Endometrial microvascular endothelial cells (primary cell): ENCODE data around the gene CSH1. TPM values are rescaled to one million over a fixed set of nuclear protein-coding genes. Genes with fewer than 3 reads are reported as not detected.
"Not testable (repeated sequence)": the region's sequence is repeated elsewhere in the genome, so short reads cannot be mapped to it uniquely, and the experiment has no call there.

Experiments
- in situ Hi-C: cut with HindIII; loops from 2 replicates; pipeline ENCODE4 v1.10.0; 2017; ENCODE audit warnings: low sequenced_read_pairs, low pct_unique_long_range_greater_than_20kb; ENCODE audit errors: inconsistent ontology term
- total RNA-seq: library from RNA; depleted of rRNA; stranded (reverse); fragments of >200 nt; gene quantifications from one replicate; pipeline ENCODE4 v1.2.3, GENCODE V29; 2015; ENCODE audit errors: inconsistent ontology term

The CSH1 gene
- total RNA-seq, result not detected

DNA sequence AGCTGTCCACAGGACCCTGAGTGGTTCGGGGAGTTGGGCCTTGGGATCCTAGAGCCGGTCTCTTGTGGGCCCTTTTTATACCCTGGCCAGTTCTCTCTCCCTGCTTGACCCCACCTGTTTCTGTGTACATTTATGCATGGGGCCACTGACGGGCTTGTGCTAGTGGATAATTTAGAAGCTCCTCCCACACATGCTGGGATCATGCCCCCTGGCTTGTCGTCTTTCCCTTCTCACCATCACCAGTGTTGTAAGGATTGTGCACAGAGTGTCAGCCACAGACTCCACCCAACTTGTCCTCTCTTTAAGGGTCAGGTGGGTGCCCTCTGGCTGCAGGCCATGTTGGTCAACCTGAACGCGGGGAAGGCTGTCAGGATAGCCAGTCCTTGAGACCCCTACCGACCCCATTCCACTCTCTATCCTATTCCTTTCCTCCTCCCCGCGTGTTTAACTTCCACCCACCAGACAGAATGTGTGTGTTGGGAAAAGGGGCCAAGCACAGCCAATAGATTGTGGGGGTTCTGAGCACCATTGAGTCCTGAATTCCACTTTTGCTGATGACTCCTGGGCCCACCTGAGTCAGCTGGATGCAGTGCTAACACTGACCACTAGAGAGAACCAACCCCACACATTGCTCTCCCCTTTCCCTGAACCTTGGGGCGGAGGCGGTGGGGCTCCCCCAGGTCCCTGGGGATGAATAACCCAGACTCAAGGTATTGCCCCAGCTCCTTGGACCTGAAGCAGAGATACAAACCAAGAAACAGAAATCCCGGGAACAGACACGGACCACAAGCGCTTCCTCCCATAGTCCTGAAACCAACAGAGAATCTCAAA lies at the start of gene CSH1:
CSH1 (minus strand) TSS at position 51 of the 831 bp plus-strand sequence. CDS start 63 bp downstream, outside the sequence.
- in situ Hi-C loops, result not testable (repeated sequence)

DNA sequence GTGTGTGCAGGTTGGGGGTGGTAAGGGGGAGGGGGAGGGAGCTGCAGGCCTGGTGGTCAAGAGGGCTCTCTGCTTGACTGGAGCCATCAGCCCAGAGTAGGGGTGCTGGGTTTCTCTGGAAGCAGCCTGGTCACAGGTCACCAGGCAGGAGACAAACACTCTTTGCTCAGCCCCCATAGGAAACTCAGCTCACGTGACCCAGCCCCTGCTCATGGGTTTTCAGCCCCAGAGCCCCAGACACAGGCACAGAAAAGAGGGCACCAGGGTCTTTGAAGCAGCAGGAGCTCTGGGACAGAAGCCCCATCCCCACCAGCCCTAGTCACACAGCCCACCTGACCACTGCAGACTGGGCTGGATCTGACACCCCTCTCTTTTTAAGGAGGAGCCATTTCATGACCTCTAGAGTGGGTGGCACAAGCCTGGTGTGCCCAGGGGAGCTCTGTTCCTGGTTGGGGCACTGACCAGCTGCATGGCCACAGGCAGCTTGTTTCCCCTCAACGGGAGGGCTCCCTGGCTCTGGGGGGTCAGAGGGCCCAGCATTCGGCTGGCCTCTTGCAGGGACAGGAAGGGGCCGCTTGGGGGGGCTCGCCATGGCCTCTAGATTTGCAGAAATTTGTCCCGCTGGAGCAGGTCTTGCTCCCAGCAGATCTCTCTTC lies 49.5 kb upstream of the CSH1 start:
- in situ Hi-C loops, result no loop called here

DNA sequence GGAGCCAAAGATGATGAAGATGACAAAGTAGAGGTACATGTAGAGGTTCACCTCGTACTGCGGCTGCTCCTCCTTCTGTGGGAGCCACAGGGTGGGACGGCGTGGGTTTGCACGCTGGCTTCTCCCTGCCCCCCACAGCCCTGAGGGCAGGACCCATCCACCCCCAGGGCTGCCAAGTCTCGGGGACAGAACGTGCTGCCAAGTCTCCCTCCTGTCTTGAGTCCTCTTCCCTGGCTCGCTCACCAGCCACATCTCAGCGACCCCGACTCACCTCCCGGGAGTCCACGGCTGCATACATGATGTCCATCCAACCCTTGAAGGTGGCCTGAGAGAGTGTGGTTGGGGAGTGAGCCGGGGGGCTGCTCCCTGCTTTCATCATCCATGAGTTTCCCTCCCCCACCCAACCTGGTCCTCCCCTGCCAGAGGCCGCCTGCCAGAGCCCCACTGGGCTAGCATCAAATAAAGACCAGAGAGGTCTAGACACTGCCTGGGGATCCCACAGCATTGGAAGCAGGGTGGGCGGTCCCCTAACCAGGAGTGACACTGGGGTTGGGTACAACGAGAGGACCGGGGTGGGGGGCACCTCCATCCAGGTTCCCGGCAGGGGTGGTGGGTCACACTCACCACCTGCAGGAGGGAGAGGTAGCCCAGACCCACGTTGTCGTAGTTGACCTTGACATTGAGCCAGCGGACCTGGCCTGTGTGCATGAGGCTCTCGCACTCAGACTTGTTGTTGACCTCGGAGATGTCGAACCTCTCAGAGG lies 48.5 kb upstream of the CSH1 start:
- in situ Hi-C loops, result no loop called here

DNA sequence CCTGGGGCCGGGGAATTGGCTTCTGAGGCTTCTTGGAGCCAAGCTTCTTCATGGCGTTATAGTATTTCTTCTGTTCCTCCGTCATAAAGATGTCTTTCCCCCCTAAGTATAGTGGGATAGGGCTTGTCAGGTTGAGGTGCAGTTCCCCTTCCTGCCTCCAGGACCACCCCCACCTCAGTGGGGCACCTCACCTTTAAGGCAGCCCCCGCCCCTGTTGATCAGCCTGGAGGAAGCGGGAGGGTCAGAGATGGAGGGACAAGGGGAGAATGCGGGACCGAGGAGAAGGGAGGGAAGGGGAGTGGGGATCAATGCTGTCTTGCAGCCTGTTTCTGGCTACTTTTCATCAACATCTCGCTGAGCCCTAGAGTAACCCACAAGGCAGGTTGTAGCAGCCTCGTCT lies 47.4 kb upstream of the CSH1 start:
- in situ Hi-C loops, result no loop called here

DNA sequence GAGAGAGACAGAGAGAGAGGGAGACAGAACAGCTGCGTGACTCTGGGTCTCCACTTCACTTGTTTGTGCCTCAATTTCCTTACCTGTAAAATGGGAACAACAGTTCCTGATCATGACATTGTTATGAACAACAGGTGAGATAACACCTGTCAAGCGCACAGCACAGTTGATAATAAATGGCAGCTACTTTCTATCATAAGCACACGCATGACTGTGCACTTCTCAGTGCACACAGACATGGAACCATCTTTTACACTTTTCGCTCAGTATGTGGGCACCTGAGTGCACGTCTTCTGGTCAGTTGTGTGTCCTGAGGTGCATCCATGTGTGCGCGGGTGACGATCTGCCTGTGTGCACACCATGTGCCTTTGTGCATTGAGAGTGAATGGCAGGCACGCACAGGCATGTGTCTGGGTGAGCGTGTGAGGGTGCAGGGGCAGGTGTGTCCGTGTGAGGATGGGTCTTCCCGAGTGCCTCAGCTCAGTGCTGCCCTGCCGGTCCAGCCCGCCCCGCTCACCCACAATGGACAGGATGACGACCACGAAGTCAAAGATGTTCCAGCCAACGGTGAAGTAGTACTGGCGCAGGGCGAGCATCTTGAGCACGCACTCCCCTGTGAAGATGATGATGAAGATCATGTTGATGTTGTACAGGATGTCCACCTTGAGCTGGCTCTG lies 46.1 kb upstream of the CSH1 start:
- in situ Hi-C loops, result no loop called here

DNA sequence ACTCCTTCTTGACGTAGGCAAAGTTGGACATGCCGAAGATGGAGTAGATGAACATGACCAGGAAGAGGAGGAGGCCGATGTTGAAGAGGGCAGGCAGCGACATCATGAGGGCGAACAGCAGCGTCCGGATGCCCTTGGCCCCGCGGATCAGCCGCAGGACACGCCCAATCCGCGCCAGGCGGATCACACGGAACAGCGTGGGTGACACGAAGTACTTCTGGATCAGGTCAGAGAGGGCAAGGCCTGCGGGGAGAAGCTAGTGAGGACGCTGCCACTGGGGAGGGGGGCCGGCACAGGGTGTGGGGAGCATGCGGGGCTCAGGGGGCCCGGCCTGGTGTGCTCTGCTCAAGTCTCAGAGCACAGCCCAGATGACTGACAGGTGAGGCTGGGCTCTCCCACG lies 45.4 kb upstream of the CSH1 start:
- in situ Hi-C loops, result no loop called here

DNA sequence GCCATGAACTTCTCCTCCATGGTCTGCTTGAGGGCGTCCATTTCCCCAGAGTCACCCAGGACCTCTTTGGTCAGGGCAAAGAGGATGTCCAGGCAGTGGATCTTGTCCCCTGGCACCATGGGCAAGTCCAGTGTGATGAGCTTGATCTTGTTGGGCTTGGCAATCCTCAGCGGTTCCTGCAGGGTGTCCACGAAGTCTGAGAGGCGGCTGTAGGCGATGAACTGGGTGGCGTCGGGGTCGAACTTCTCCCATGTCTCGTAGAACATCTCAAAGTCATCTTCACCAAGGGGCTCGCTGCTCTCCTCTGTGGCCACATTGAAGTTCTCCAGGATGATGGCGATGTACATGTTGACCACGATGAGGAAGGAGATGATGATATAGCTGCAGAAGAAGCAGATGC lies 44.8 kb upstream of the CSH1 start:
- in situ Hi-C loops, result no loop called here

DNA sequence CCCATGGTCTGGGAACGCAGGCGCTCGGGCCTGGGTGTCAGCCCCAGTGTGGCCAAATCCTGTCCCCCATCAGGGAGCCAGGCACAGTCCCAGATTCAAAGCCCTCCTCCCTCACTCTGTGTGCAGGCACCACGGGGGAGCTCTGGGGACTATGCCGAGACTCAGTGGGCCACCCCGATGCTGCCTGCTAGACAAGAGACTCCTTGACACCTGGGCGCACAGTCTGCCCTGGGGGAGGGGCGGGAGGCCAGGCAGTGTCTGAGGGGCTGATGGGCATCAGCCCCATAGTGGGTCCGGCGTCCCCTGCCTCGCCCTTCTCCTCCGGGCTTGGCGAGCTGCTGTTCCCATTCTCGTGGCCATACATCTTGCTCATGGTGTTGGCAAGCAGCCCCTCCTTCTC lies 44.2 kb upstream of the CSH1 start:
- in situ Hi-C loops, result no loop called here

DNA sequence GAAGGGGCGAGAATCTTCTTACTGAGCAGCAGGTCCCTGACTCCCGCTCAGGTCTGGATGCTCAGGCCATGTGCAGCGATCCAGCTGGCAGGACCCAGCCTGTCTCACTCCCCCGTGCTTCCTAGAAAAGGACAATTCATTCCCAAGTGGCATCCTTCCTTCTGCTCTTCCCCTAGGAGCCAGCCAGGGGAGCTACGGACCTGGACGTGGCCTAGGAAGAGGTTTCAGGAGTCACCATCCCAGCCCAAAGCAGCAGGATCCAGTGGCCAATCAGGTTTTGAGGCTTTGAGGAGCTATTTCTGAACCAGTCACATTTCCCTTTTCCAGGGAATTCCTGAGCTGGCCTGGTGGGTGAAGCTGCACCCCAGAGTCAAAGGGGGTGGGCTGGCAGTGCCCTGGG lies 43.5 kb upstream of the CSH1 start:
- in situ Hi-C loops, result no loop called here

DNA sequence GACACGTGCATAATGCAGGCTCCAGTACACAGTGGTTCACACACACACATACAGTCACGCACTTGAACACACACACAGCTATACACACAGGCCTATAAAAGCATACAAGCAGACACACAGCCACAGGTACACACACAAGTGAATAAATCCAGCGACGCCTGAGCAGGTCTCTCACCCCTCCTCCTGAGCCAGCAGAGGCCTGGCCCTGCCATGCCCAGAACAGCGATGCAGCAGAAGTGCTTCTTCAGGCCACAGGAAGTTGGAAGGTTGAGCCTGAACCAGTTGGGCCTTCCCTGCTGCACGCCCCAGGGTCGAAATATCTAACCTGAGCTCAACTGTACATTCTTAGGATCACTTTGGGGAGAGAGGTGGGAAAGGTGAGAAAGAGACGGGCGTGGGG lies 43.0 kb upstream of the CSH1 start:
- in situ Hi-C loops, result no loop called here

DNA sequence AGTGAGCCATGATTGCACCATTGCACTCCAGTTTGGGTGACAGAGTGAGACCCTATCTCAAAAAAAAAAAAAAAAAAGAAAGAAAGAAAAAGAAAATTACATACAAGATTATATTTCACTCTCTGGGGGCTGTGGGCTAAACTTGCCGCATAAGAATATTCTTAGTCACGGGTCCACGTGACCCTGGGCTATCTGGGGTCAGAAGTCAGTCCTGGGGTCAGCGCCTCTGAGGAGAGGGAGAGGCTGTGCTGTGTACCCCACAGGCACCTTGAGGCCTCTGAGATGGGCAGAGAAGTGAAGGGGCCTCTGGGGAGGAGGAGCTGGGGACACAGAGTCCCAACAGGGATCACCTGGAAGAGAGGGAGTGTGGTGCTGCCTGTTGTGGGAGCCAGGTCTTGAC lies 41.5 kb upstream of the CSH1 start:
- in situ Hi-C loops, result no loop called here

DNA sequence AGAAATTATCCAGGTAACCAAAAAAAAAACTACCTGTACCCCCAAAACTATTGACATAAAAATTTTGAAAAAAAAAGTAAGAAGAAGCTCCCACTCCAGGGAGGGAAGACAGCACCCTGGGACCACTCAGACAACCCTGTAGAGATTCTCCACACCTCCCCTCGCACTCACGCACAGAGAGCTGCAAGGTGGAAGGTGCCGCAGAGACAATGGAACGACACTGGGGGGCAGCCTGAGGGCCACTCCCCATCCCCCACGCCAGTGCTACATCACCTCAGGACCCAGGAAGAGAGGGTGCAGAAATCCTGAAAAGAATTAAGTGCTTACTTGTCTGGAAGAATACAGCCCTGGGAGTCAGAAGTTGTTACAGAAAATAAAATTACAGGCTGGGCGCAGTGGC lies 40.9 kb upstream of the CSH1 start:
- in situ Hi-C loops, result no loop called here

DNA sequence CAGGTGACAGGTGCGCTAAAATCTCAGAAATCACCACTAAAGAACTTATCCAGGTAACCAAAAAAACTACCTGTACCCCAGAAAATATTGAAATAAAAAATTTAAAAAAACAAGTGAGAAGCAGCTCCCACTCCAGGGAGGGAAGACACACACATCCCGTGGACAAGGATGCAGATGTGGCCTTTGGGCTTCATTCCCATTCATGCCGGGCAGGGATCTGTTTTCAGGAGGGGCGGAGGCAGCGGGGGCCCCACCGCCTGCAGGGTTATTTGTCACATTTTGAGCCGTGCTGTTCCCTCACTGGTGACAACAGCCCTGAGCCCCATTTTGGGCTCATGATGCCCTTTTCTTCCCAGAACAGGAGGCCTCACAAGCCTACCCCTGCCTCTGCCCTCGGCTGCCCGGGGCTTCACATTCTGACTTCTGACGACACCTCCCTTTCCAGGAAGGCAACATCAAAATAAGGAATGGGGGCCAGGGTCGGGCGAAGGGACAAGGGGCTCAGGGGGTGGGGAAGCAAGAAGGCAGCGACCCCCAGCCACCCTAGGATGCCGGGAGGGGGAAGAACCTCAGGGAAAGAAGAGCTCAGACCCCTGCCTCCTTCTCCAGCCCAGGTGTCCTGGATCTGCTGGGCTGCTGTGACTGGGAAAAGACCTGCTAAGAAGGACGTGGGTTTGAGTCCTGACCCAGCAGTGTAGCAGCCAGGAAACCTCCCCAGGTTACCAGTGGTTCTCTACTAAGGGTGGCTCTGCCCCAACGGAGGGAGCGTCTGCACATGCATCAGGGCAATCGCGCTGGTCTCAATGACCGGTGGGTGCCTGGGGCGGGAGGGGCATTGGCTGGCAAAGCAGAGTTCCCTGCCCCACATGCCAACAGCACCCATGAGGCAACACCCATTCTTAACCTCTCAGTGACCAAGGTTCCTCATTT lies 38.1 kb upstream of the CSH1 start:
- in situ Hi-C loops, result no loop called here

DNA sequence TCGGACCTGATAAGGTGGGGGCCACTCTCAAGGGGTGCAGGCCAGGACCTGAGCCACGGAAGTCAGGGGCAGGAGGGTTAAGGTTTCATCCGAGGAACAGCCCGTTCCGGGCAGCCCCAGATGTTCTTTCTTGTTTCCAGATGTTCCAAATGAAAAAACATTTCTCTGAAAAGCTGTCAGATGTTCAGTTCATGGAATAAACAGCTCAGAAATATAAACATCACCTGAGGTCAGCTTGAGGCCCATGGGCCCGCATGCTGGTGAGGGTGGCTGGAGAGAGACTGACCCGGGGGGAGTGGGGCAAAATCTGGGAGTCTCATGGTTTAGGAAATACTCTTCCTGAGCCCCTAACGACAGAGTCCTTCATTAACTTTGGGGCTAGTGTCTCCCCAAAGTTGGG lies 37.2 kb upstream of the CSH1 start:
- in situ Hi-C loops, result no loop called here

DNA sequence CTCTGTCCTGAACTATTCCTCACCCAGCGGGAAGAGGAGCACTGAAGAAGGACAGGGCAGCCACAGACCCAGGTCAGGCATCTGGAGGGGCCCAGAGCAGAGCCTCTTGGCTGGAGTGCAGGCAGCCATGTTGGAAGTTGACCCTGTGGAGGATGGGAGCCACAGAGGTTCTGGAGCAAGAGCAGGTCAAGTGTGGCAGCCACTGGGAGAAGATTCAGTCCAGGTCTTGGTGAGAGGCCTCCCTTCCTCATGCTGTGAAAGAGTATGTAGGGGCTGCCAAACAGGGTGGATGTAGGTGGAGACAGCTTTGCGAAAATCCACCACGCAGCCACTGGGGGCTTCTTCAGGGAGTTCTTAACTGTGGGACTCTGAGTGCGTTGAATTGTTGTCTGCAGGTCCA lies 36.3 kb upstream of the CSH1 start:
- in situ Hi-C loops, result no loop called here

DNA sequence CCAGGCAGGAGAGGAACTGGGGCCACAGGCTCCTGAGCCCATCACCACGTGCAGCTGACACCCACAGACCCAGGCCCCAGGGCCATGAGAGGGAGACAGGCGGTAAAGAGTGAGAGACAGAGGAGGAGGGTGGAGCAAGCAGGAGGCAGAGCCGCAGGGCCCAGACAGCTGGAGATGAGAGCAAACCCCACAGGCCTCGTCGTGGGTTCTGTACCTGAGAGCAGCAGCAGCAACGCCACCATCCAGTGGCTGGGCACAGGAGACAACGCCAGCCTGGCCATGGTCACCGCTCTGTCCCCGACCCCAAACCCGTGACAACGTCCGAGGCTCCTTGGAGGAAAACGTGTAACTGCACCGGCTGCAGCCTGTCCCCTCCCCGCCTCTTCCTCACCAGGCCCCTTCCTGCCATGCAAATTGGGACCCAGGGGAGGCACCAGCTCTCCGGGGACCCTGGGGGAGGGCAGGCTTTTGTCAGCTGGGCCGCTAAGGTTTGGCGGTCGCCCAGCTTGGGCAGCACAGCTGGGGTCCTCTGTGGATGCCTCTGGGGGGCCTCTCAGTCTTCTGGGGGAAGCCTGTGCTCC lies 35.7 kb upstream of the CSH1 start, which contains the start of gene CD79B:
CD79B (minus strand) TSS at position 351 of the 581 bp plus-strand sequence; CDS start at position 281, 70 bp downstream.
- in situ Hi-C loops, result no loop called here

DNA sequence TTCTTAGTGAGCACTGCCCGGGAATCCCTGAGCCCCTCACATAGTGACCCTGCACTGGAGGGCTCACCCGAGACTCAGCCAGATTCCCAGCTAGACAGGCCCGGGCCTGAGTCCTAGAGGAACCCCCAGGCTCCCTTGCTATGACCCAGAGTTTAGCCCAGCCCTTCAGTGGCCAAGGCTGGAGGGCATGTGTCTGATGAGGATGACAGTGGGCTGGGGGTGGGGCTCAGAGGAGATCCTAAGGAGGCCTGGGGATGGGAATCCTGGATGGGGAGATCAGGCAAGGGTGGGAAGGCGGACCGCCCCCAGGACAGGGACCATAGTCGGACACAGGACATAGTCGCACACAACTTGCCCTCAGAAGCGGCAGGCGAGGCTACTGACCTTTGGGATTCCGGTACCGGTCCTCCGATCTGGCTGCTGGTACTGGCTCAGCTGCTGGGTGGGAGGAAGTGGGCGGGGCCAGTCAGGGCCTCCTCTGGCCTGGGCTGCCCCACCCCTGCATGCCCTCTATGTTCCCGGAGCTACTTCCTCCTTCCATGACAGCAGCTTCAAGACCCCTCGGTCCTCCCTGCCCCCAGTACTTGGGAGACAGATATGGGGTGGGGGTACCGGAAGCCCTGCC lies 34.7 kb upstream of the CSH1 start:
- in situ Hi-C loops, result no loop called here
